SK-N-SH (cell line): Measurements from ENCODE around the gene ZHX3.

ENCODE experiments used
- CTCF ChIP-seq: fragments of 200-600 bp; sonication (generic); IDR thresholded peaks from 2 replicates; pipeline ENCODE4 v1.6.1; 2017; ENCODE audit warnings: antibody characterized with exemption, mild to moderate bottlenecking, moderate library complexity
- RXRA ChIP-seq: IDR thresholded peaks from 2 replicates; pipeline ENCODE4 v1.4.0; 2012; ENCODE audit warnings: low read depth, mild to moderate bottlenecking, borderline replicate concordance
- ZBTB33 ChIP-seq: IDR thresholded peaks from 2 replicates; pipeline ENCODE4 v1.4.0; 2012; ENCODE audit warnings: low read depth, borderline replicate concordance

DNA sequence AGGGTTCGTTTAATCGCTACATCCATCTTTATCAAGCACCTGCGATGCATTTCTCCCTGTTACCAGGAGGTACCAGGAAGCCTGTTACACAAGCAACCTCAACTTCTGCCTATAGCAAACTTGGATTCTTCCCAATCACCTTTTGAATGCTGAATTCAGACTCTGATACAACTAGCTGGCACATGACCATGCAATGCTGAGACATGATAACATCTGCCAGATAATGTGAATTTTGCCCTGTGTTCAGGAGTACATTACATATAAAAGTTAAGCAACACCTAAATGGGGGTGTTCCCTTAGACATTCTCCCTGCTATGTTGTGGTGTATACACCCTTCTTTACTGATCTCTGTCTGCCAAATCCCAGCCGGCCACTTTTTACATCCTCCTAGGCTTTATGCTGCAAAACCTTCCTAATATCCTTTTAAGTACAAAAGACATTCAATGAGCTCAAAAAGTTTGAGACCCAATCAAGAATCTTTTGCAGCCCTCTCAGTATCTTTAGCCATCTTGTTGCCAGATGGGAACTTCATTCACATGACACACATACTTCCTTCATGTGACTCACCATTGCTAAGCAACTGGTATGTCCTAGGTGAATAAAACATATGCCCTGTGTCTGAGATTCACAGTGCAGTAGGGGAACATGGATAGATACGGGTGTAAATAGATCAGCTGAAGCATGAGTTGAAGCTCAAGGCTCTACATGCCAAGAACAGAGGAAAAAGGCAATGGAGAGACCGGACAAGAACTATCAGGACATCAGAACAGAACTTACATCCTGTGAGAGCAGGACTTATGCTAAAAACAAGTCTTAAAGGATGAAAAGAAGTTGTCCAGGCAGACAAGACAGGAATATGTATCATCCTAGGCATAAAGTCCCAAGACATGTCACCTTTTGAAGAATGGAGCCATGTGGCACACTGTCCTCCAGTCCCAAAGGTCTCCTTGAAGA, 84.3 kb downstream of the ZHX3 start:
- TF ChIP-seq CTCF (no peak), RXRA (no peak), ZBTB33 (no peak)
